CD4-positive, alpha-beta T cell (primary cell): ENCODE results near the gene EFS. TPM values are rescaled to one million over a fixed set of nuclear protein-coding genes. Genes with fewer than 3 reads are reported as not detected.
"Not testable (repeated sequence)": the region's sequence is repeated elsewhere in the genome, so short reads cannot be mapped to it uniquely, and the experiment has no call there.

Experiments
- ATAC-seq: fragments of 200-7000 bp; cut with Tn5 transposase; one replicate; pipeline ENCODE4 v1.10.0; 2022; ENCODE audit warnings: mild to moderate bottlenecking; ENCODE audit not compliant: poor library complexity
- CTCF ChIA-PET: fragments of 350-600 bp; sonication (Branson Sonifier 250); formaldehyde crosslinking; loops from one replicate; lab custom pipeline; 2021; ENCODE audit warnings: antibody characterized with exemption, inconsistent platforms; lab: Charles Lee
- POLR2A ChIA-PET: fragments of 350-600 bp; sonication (Branson Sonifier 250); formaldehyde crosslinking; loops from one replicate; lab custom pipeline; 2021; ENCODE audit warnings: antibody characterized with exemption, inconsistent platforms; lab: Charles Lee
- DNase-seq, 14 experiments: peaks; one replicate each; pipeline ENCODE4 v3.0.0-alpha.2; 2013 to 2020; ENCODE audit warnings: mixed read lengths in 2 of 14
- H3K27ac ChIP-seq, 2 donors: one replicate each; pipeline versions ENCODE4 v1.5.1 to v1.7.0; 2013; ENCODE audit warnings: low read length in 2 of 2, low read depth in 1 of 2, mild to moderate bottlenecking in 1 of 2
- H3K27me3 ChIP-seq, 2 experiments: 1 replicate in 1 of 2; 2 replicates in 1 of 2; pipeline versions ENCODE4 v1.6.1 to v1.7.0; 2013; ENCODE audit warnings: low read length in 2 of 2, control low read depth in 1 of 2, mild to moderate bottlenecking in 1 of 2, moderate library complexity in 1 of 2; ENCODE audit not compliant: insufficient read depth in 2 of 2, control insufficient read depth in 1 of 2
- H3K36me3 ChIP-seq: one replicate; pipeline ENCODE4 v1.6.1; 2013; ENCODE audit warnings: low read length, control low read depth; ENCODE audit not compliant: insufficient read depth
- H3K4me1 ChIP-seq: one replicate; pipeline ENCODE4 v1.6.1; 2013; ENCODE audit warnings: low read length, control low read depth; ENCODE audit not compliant: insufficient read depth
- H3K4me3 ChIP-seq: one replicate; pipeline ENCODE4 v1.5.1; 2013; ENCODE audit warnings: mild to moderate bottlenecking, low read length, moderate library complexity
- H3K9me3 ChIP-seq, 2 experiments: 1 replicate in 1 of 2; 2 replicates in 1 of 2; pipeline versions ENCODE4 v1.6.1 to v1.7.0; 2013; ENCODE audit warnings: low read length in 2 of 2, mild to moderate bottlenecking in 2 of 2, control low read depth in 1 of 2, moderate library complexity in 1 of 2; ENCODE audit not compliant: control insufficient read depth in 1 of 2, insufficient read depth in 1 of 2
- H3K27ac Mint-ChIP-seq: one replicate; pipeline ENCODE4 v1.8.0; 2020; ENCODE audit warnings: mixed read lengths
- H3K27me3 Mint-ChIP-seq: one replicate; pipeline ENCODE4 v1.8.0; 2021; ENCODE audit warnings: mixed read lengths
- H3K36me3 Mint-ChIP-seq: one replicate; pipeline ENCODE4 v1.8.0; 2021; ENCODE audit warnings: low read depth, mixed read lengths
- H3K4me1 Mint-ChIP-seq: one replicate; pipeline ENCODE4 v1.8.0; 2021; ENCODE audit warnings: low read depth, mixed read lengths
- H3K4me3 Mint-ChIP-seq: one replicate; pipeline ENCODE4 v1.8.0; 2020; ENCODE audit warnings: mild to moderate bottlenecking, mixed read lengths
- H3K9me3 Mint-ChIP-seq: one replicate; pipeline ENCODE4 v1.8.0; 2020; ENCODE audit warnings: mixed read lengths
- CTCF ChIP-seq: fragments of 200-600 bp; IDR thresholded peaks from one replicate; pipeline ENCODE4 v1.8.0; 2022; ENCODE audit warnings: antibody characterized with exemption, mild to moderate bottlenecking
- intact Hi-C, 2 experiments: fragments of 100-400 bp; cut with DNase I in 1 of 2; cut with micrococcal nuclease in 1 of 2; formaldehyde crosslinking; loops; one replicate each; pipeline versions ENCODE4 v1.15.1 to v1.9.0; 2023 to 2025; cut with DNase I, micrococcal nuclease
- total RNA-seq, 174 experiments: library from RNA in 2 of 174; stranded (reverse) in 2 of 174; gene quantifications; one replicate each; pipeline ENCODE4 v1.2.3 and lab custom pipeline; 2021 to 2026

EFS gene
- total RNA-seq, 2 experiments from 2014 or later: not detected

DNA sequence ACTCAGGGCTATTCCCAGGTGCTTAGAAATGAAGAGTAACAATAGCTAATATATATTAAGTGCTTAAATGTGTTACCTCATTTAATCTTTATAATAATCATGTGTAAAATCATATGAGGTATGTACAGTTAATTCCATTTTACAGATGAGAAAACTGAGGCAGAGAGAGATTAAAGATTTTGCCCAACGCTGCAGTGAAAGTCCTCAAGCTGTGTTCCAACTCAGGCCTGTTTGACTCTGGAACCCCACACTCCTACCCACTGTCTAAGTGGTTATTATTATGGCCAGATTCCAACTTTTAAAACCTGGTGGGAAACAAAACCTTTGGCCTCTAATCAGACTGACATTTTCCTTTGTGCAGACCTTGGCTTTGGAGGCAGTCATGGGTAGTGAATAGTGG, 22.0 kb upstream of the EFS start:
- POLR2A ChIA-PET: no interaction called here

DNA sequence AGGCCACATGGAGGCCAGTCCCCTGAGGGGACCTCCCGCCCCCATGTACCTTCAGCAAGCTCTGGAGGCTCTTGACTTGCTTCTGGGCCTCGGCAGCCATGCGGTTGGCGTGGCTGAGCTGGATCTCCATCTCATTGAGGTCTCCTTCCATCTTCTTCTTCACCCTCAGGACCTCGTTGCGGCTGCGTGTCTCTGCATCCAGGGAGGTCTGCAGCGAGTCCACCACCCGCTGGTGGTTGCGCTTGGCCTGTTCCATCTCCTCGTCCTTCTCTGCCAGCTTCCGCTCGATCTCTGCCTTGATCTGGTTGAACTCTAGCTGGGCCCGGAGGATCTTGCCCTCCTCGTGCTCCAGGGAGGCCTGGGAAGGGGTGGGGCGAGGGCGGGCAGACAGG, 21.3 kb upstream of the EFS start:
- H3K4me1 Mint-ChIP-seq, H3K9me3 ChIP-seq, H3K27me3 ChIP-seq, H3K9me3 Mint-ChIP-seq, H3K36me3 ChIP-seq, H3K4me3 Mint-ChIP-seq, H3K4me3 ChIP-seq, intact Hi-C loops, H3K36me3 Mint-ChIP-seq, H3K4me1 ChIP-seq, H3K27ac ChIP-seq, H3K27ac Mint-ChIP-seq, DNase-seq, POLR2A ChIA-PET, ATAC-seq: not testable (repeated sequence)
- CTCF ChIA-PET: interaction anchor here (0.6 to 1.5 kb wide), 2 partner anchors 12 to 127 kb away, joined by 3 read pairs; no protein-coding TSS in a partner anchor
- peaks cover 19% of the 10 kb centered on the region for H3K27me3 Mint-ChIP-seq

More for the DNA sequence above, 22.0 kb upstream of the EFS start:
- Mint-ChIP-seq H3K27ac (no peak overlapping the region), H3K9me3 (no peaks in the 10 kb centered on the region), H3K36me3 (no peaks in the 10 kb centered on the region), H3K4me3 (no peak overlapping the region), H3K27me3 (peaks cover 14% of the 10 kb centered on the region), H3K4me1 (no peaks in the 10 kb centered on the region)
- H3K27me3 ChIP-seq: no peaks in the 10 kb centered on the region
- no peak for TF ChIP-seq CTCF
- H3K4me3 ChIP-seq: no peak overlapping the region
- no peaks in the 10 kb centered on the region for H3K4me1 ChIP-seq
- H3K9me3 ChIP-seq: no peaks in the 10 kb centered on the region
- ATAC-seq (no peak), DNase-seq (no peak)
- intact Hi-C loops: no loop called here
- H3K36me3 ChIP-seq: no peaks in the 10 kb centered on the region
- H3K27ac ChIP-seq: no peak overlapping the region
- CTCF ChIA-PET: interaction anchor here (1.5 kb wide), 1 partner anchor 13 kb away, joined by 3 read pairs; no protein-coding TSS in a partner anchor

DNA sequence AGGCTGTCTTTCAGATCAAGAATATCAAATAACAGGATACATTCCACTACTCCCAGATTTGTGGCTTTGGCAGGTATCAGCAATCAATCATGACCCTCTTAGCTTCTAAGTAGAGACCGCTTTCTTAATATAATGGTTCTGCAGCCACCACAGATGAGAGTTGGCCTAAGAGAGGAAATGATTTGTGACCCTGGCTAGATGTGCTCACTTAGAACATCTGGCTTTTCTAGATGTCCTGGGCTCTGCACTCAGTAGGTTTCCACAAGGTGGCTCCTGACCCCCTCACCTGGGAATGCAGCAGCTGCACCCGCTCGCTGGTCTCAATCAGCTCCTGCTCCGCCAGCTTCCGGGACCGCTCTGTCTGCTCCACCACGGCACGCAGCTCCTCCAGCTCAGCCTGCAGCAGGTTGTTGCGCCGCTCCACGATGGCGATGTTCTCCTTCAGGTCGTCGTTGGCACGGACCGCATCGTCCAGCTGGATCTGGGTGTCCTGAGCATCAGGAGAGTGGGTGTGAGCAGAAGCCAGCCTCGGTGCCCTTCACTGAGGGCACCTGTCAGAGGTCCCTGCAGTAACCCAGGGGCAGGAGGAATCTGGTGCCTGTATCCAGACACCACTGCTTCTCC, 20.8 kb upstream of the EFS start:
- no peak for TF ChIP-seq CTCF
- peaks cover 24% of the 10 kb centered on the region for H3K27me3 Mint-ChIP-seq
- intact Hi-C loops: no loop called here
- Histone ChIP-seq H3K4me1 (no peaks in the 10 kb centered on the region), H3K4me3 (no peak overlapping the region), H3K27me3 (no peaks in the 10 kb centered on the region), H3K9me3 (no peaks in the 10 kb centered on the region), H3K27ac (no peak overlapping the region), H3K36me3 (no peaks in the 10 kb centered on the region)
- CTCF ChIA-PET: interaction anchor here (0.6 to 1.5 kb wide), 2 partner anchors 11 to 127 kb away, joined by 3 read pairs; no protein-coding TSS in a partner anchor
- no peaks in the 10 kb centered on the region for H3K9me3 Mint-ChIP-seq
- no peaks in the 10 kb centered on the region for H3K36me3 Mint-ChIP-seq
- H3K4me3 Mint-ChIP-seq: no peak overlapping the region
- H3K27ac Mint-ChIP-seq: no peak overlapping the region
- H3K4me1 Mint-ChIP-seq: no peaks in the 10 kb centered on the region
- ATAC-seq: no peak
- no peak for DNase-seq
- POLR2A ChIA-PET: no interaction called here

DNA sequence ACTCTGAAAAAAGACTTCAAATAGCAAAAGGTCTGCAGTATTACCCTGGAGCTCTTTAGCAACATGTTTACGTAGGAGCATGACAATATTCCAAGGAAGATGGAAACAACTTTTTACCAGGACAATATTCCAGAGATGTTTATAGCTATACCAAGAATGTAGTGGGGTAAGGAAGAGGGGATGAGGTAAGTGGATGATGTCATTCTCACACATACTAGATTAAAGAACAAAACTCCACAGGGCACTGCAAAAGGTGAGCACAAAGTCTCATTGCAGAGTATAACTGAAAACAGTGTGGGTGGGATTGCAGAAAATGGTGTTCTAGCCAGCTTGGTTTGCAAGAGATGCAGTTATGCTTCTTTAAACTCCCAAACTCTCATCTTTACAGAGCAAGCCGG, 20.3 kb upstream of the EFS start:
- no peak overlapping the region for H3K27ac Mint-ChIP-seq
- ATAC-seq (no peak), DNase-seq (no peak)
- ChIA-PET CTCF (no interaction called here), POLR2A (no interaction called here)
- TF ChIP-seq CTCF: no peak
- no peaks in the 10 kb centered on the region for H3K4me1 Mint-ChIP-seq
- no peaks in the 10 kb centered on the region for H3K36me3 ChIP-seq
- intact Hi-C loops: no loop called here
- H3K36me3 Mint-ChIP-seq: no peaks in the 10 kb centered on the region
- no peaks in the 10 kb centered on the region for H3K9me3 ChIP-seq
- no peak overlapping the region for H3K27ac ChIP-seq
- H3K27me3 ChIP-seq: no peaks in the 10 kb centered on the region
- no peaks in the 10 kb centered on the region for H3K9me3 Mint-ChIP-seq
- peaks cover 24% of the 10 kb centered on the region for H3K27me3 Mint-ChIP-seq
- no peak overlapping the region for H3K4me3 ChIP-seq
- no peak overlapping the region for H3K4me3 Mint-ChIP-seq
- H3K4me1 ChIP-seq: no peaks in the 10 kb centered on the region
